ENCODE data around the gene MED22. TPM values are rescaled to one million over a fixed set of nuclear protein-coding genes. Genes with fewer than 3 reads are reported as not detected.
"Not testable (repeated sequence)": the region's sequence is repeated elsewhere in the genome, so short reads cannot be mapped to it uniquely, and the experiment has no call there.

MED22 gene
- polyA plus RNA-seq, 3 donors = 31.8 to 33.4 (median 32.6) TPM

- no peak for DNase-seq
These were observed 5.9 kb downstream of the MED22 start for GRCh38 chr9:133342069-133342406.

- no peak for DNase-seq
These were observed 6.4 kb downstream of the MED22 start for GRCh38 chr9:133341369-133342068.

- DNase-seq = no peak
These were observed 7.0 kb downstream of the MED22 start for GRCh38 chr9:133340916-133341315.

DNA sequence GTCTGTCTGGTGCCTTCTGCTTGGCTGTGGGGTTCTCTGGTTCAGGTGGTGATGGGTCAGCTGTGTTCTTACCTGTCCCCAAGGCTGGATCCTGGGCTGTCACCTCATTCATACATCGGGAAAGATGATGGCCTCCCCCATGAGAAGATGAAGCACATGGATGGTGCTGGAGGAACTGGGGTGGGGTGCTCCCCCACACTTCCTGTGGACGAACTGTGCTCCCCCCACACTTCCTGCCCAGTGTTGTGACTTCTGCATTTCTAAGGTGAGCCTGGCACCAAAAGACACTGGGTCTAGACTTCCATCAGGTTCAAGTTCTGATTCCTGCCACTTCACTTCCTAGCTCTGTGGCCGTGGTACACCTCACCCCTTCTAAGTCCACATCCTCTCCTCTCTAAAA is 7.7 kb downstream of the MED22 start:
- no peak for DNase-seq

GRCh38 chr9:133339641-133340040 is 8.3 kb downstream of the MED22 start:
- DNase-seq = no peak

- peak; percentile 89 for DNase-seq
These were observed 11.8 kb downstream of the MED22 start, which contains the start of gene SURF6 for GRCh38 chr9:133335924-133336811. Gene SURF6 (minus strand): TSS chr9:133336188. CDS start chr9:133336132, 56 bp downstream.

GRCh38 chr9:133334888-133335287 is 13.0 kb downstream of the MED22 start:
- DNase-seq = not testable (repeated sequence)

GRCh38 chr9:133334161-133334560 is 13.8 kb downstream of the MED22 start:
- DNase-seq = no peak

GRCh38 chr9:133333566-133333965 is 14.4 kb downstream of the MED22 start:
- DNase-seq = no peak

- no peak for DNase-seq
These were observed 14.9 kb downstream of the MED22 start for GRCh38 chr9:133333011-133333410.

DNA sequence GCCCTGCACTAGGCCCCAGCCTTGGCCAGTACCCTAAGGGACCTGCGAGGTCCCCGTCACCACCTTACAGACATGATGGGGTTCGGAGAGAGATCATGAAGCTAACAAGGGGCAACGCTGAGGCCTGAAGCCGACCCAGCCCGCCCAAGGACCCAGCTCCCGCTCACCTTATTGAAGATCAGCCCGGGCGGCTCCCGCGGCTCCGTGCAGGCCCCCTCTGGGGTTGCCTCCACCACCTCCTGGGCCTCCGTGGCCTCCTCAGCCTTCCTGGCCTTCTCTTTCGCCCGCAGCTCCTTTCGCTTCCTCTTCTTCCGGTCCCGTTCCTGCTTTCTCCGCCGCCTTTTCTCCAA is 15.6 kb downstream of the MED22 start:
- no peak for DNase-seq

DNA sequence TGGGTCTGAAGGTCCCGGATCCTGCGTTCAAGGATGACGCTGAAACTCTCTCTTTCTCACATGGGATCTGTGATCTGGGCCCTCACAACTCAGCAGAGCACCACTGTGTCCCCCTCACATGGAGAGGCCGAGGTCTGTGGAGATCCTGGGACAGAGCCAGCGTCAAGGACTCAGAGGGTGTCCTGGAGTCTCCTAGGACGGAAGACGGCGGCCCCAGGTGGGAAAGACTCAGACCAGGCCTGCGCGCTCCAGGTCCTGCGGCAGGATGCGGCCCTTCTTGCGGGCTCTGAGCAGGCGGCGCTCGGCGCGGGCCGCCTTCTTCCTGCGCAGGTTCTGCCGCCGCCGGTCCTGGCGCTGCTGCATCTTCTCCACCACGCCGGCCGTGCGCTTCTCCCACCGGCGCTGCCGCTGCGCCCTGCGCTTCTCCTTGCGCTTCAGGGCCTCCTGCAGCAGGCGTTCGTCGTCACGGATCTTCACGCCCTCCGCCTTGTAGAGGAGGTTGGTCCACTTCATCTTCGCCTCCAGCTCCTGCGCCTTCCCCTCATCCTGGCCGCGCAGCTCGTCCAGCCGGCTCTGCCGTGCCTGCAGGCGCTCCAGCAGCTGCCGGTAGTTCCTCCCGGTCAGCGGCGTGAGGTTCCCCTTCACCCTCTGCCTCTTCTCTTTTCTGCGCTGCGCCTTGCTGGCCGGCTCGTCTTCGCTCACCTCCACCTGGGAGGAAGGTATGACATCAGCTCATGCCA is 16.1 kb downstream of the MED22 start:
- DNase-seq = no peak

DNA sequence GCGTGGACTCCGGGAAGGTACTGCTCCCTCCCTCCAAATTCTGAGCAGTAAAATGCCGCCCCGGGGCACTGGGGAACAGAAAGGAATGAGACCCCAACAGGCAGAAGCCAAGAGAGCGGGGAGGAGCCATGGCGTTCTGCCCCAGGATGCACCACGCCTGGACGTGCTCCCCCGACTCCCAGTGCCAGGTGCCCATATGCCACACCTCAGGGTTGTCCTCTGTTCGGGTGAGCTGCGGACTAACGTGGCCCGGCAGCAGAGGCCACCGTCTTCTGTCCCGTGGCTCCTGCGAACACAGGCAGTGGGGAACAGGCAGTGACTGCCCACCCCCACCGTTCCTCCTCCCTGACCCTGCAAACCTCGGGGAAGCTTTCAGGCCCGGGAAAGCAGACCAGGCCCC is 16.7 kb downstream of the MED22 start:
- DNase-seq = no peak

DNA sequence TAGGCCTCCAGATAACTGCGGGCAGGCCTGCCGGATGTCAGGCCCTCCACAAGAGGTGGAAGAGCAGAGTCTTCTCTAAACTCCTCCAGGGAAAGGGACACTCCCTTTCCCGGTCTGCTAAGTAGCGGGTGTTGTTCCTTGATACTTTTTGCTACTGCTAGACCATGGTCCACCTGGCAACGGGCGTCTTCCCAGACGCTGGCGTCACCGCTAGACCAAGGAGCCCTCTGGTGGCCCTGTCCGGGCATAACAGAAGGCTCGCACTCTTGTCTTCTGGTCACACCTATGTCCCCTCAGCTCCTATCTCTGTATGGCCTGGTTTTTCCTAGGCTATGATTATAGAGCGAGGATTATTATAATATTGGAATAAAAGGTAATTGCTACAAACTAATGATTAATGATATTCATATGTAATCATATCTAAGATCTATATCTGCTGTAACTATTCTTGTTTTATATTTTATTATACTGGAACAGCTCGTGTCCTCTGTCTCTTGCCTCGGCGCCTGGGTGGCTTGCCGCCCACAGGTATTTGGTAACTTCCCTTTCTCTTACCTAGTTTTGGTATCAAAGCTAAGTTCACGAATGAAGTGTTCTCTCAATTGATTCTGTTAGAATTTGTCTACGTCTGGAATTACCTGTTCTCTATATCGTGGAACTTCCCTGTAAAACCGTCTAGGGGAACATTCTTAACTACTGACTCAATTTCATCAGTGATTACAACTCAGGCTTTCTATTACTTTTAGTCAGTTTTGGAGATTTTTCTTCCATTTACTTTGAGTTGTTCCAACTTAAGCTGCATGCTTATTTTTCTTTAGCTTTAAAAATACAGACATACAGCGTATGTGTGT is 18.4 kb downstream of the MED22 start:
- DNase-seq = not testable (repeated sequence)

DNA sequence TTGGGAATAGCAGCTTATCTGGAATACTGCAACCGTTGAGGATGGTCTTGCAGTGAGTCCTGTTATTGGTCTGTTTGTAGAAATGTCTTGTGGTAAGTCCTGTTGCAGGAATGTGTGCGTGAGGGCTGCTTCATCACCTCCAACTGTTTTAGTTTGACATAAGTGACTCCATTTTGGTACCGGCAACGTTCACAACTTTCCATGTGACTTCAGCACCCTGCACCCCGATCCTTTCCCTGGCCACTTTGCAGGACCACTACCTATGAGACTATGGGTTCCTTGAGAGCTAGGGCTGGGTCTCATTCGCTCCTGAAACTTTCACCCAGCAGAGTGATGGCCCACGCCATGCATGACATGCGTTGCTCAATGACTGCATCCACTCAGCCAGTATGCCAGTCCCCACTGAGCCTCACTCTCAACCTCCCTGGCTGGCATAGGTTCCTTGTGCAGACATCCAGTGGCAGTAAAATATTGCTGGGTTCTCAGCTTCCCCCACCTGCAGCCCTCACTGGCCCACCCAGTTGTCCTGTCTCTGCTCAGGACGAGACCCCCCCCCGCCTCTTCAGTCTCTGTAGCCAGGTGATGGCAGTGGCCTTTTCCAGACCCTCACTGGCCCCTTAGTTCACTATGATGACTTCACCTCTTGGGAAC is 20.0 kb downstream of the MED22 start:
- DNase-seq = no peak

DNA sequence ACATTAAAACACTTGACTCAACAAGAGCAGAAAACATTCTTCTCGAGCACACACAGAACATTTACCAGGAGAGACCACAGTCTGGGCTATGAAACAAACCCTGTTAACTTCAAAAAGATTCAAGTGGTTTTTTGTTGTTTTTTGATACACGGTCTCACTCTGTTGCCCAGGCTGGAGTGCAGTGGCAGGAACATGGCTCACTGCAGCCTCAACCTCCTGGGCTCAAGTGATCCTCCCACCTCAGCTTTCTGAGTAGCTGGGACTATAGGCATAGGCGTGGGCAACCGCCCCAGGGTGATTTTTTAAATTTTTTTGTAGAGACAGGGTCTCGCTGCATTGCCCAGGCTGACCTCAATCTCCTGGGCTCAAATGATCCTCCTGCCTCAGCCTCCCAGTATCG is 20.9 kb downstream of the MED22 start:
- DNase-seq = not testable (repeated sequence)

DNA sequence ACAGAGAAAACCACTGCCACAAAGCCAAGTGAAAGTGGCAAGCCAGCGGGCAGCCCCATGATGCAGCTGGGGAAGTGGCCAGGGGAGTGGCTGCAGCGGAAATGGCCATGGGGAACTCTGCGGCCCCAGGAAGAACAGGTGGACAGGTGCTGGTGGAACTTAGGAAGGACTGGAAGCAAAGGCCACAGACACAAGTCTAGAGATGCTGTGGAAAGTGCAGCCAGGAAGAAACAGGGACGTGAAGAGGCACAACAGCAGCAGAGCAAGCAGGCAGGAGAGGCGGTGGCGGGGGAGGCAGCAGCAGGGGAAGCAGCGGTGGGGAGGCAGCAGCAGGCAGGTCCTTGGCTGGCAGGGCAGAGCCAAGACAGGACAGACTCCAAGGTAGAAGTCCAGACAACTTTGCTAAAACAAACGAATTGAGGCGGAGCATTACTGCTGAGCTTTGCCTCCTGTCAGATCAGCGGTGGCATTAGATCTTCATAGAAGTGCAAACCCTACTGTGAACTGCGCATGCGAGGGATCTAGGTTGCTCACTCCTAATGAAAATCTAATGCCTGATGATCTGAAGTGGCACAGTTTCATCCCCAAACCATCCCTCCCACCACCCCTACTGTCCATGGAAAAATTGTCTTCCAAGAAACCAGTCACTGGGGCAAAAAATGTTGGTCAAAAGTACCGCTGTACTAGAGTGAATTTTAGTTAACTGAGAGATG is 23.8 kb downstream of the MED22 start:
- no peak for DNase-seq

- DNase-seq = no peak
These were observed 24.7 kb downstream of the MED22 start for GRCh38 chr9:133323211-133323610.

DNA sequence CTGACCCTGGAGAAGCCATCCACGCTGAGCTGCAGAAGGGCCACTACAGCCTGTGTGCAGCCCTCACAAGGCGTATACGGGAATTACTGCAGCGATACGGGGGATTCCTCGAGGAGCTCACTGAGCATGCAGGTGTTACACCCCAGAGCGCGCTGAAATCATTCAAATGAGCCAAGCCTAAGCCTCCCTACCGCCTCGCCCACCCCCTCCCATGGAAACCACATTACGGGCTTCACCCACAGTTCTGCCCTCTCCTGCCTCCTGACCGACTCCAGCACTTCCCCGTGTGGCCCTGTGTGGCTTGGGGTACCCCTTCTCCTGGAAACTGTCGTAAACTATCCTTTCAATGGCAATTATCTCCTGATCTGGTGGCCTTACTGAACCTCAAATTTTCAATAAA is 25.2 kb downstream of the MED22 start:
- no peak for DNase-seq

GRCh38 chr9:133321411-133321935 is 26.5 kb downstream of the MED22 start:
- no peak for DNase-seq

Measured in renal pelvis (tissue), 4 donors.